ENCODE measurements around the gene MUC15. TPM values are rescaled to one million over a fixed set of nuclear protein-coding genes. Genes with fewer than 3 reads are reported as not detected.

MUC15 gene
- total RNA-seq, 1 donor from 2014 or later = not detected

DNA sequence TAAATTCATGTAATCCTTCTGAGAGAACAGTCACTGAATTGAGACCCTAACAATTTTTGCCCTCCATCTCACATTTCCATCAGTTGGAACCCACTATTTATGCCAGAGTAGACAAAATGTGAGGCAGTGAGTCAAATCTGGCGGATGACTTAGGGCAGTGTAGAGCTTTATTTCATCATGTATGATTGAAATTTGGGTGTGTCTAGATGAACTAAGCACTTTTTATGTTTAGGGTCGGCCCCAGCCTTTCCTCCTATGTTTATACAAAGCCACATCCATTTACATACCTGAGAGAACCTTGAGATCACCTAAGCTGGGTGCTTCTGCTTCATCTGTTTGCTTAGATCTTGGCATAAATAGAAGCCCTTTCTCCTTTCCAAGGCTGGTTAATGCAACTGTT is 15.0 kb upstream of the MUC15 start:
- no peaks in the 10 kb centered on the region for H3F3A ChIP-seq (ENCODE audit: low read depth)
- TF ChIP-seq, protein P1, sequence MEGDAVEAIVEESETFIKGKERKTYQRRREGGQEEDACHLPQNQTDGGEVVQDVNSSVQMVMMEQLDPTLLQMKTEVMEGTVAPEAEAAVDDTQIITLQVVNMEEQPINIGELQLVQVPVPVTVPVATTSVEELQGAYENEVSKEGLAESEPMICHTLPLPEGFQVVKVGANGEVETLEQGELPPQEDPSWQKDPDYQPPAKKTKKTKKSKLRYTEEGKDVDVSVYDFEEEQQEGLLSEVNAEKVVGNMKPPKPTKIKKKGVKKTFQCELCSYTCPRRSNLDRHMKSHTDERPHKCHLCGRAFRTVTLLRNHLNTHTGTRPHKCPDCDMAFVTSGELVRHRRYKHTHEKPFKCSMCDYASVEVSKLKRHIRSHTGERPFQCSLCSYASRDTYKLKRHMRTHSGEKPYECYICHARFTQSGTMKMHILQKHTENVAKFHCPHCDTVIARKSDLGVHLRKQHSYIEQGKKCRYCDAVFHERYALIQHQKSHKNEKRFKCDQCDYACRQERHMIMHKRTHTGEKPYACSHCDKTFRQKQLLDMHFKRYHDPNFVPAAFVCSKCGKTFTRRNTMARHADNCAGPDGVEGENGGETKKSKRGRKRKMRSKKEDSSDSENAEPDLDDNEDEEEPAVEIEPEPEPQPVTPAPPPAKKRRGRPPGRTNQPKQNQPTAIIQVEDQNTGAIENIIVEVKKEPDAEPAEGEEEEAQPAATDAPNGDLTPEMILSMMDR (IDR thresholded peaks at IDR 0.05) = no peak
- TF ChIP-seq EZH2phosphoT487 (IDR thresholded peaks at IDR 0.05) (no peak), EZH2 (IDR thresholded peaks at IDR 0.05) (no peak)

DNA sequence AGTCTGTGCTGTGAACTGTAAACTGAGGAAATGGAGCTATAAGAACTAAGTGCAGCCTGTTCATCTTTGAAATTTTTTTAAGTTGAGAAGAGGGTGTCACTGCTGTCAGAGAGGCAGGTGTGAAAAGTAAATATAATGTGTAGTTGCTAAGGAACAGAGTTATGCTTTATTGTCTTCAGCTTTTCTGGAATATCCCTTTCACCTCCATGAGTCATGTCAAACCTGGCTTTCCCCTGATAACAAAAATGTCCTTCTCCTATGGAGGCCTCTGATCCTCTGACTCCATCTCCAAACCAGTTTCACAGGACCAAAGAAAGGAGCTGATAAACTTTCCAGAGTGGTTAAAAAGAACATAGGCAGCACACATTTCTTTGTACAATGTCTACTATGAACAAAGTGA is 12.8 kb upstream of the MUC15 start:
- TF ChIP-seq EZH2phosphoT487 (IDR thresholded peaks at IDR 0.05) (no peak), EZH2 (IDR thresholded peaks at IDR 0.05) (no peak)
- TF ChIP-seq, protein P1 (IDR thresholded peaks at IDR 0.05) = no peak
- no peak for DNase-seq (ENCODE audit: low spot score)
- H3K4me1 ChIP-seq = no peaks in the 10 kb centered on the region
- H3K36me3 Mint-ChIP-seq = no peaks in the 10 kb centered on the region
- H3K9me3 ChIP-seq (ENCODE audit: low read depth) = no peaks in the 10 kb centered on the region
- no peaks in the 10 kb centered on the region for H3K9me3 Mint-ChIP-seq
- H3K4me2 ChIP-seq = no peak overlapping the region
- no peaks in the 10 kb centered on the region for H3K27me3 ChIP-seq
- no peak overlapping the region for H3K4me3 ChIP-seq
- H3K9ac ChIP-seq = no peak overlapping the region
- H3K27ac Mint-ChIP-seq = no peak overlapping the region
- H3K27ac ChIP-seq = no peak overlapping the region
- H3K27me3 Mint-ChIP-seq (ENCODE audit: insufficient read depth, low read depth) = peaks cover 3% of the 10 kb centered on the region
- H3K36me3 ChIP-seq = no peaks in the 10 kb centered on the region
- H4K20me1 ChIP-seq (ENCODE audit: low read depth) = no peaks in the 10 kb centered on the region
- H3K4me3 Mint-ChIP-seq = no peak overlapping the region
- peaks cover 7% of the 10 kb centered on the region for H3K4me1 Mint-ChIP-seq
- no peaks in the 10 kb centered on the region for H3K79me2 ChIP-seq (ENCODE audit: low read depth)
- H3F3A ChIP-seq (ENCODE audit: low read depth) = no peaks in the 10 kb centered on the region
- no peak overlapping the region for H2AFZ ChIP-seq (replicated peaks)

More for the DNA sequence above, 15.0 kb upstream of the MUC15 start:
- no peak overlapping the region for H3K4me3 ChIP-seq
- Mint-ChIP-seq H3K4me1 (no peaks in the 10 kb centered on the region), H3K27me3 (ENCODE audit: insufficient read depth, low read depth) (peaks cover 5% of the 10 kb centered on the region), H3K4me3 (no peak overlapping the region), H3K36me3 (no peaks in the 10 kb centered on the region), H3K9me3 (no peaks in the 10 kb centered on the region), H3K27ac (no peak overlapping the region)
- no peak overlapping the region for H3K9ac ChIP-seq
- no peaks in the 10 kb centered on the region for H3K4me1 ChIP-seq
- H2AFZ ChIP-seq (replicated peaks) = no peak overlapping the region
- no peak overlapping the region for H3K27ac ChIP-seq
- no peaks in the 10 kb centered on the region for H3K36me3 ChIP-seq
- no peaks in the 10 kb centered on the region for H3K9me3 ChIP-seq (ENCODE audit: low read depth)
- H4K20me1 ChIP-seq (ENCODE audit: low read depth) = no peaks in the 10 kb centered on the region
- no peaks in the 10 kb centered on the region for H3K27me3 ChIP-seq
- no peak for DNase-seq (ENCODE audit: low spot score)
- no peaks in the 10 kb centered on the region for H3K79me2 ChIP-seq (ENCODE audit: low read depth)
- no peak overlapping the region for H3K4me2 ChIP-seq

DNA sequence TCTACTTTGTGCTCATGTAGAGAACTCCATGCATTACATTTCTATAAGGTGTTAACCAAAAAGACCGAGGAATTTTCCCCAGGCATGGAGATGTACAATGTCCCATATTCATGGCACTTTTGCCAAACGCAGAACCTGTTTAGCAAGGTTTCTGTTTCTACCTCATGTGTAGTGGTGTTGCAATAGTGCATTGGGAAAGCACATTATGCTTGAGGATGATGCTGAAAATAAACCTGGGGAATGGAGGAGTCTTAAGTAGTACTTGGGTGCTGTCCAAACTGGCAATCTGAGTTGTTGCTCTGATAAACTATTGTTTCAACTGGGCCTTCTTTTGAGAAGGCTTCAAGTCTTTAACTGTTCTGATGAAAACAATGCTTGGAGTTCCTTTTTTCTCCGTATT is 11.5 kb upstream of the MUC15 start:
- Histone ChIP-seq H3K79me2 (ENCODE audit: low read depth) (no peaks in the 10 kb centered on the region), H3K9ac (no peak overlapping the region), H3K4me2 (no peak overlapping the region), H3K4me3 (no peak overlapping the region), H3K9me3 (ENCODE audit: low read depth) (no peaks in the 10 kb centered on the region), H3K27ac (no peak overlapping the region), H3K4me1 (no peaks in the 10 kb centered on the region), H3K36me3 (no peaks in the 10 kb centered on the region), H3F3A (ENCODE audit: low read depth) (no peaks in the 10 kb centered on the region), H2AFZ (replicated peaks) (no peak overlapping the region), H3K27me3 (no peaks in the 10 kb centered on the region), H4K20me1 (ENCODE audit: low read depth) (no peaks in the 10 kb centered on the region)
- no peak overlapping the region for H3K27ac Mint-ChIP-seq
- no peak for DNase-seq (ENCODE audit: low spot score)
- H3K36me3 Mint-ChIP-seq = no peaks in the 10 kb centered on the region
- peaks cover 3% of the 10 kb centered on the region for H3K27me3 Mint-ChIP-seq (ENCODE audit: insufficient read depth, low read depth)
- peaks cover 19% of the 10 kb centered on the region for H3K4me1 Mint-ChIP-seq
- H3K9me3 Mint-ChIP-seq = no peaks in the 10 kb centered on the region
- H3K4me3 Mint-ChIP-seq = no peak overlapping the region
- no peak for TF ChIP-seq EZH2phosphoT487 (IDR thresholded peaks at IDR 0.05)
- TF ChIP-seq, protein P1 (IDR thresholded peaks at IDR 0.05) = no peak
- no peak for TF ChIP-seq EZH2 (IDR thresholded peaks at IDR 0.05)
